ENCODE measurements around the gene FAM120A.
A peak's percentile ranks its signal among the peaks of the same experiment; 100 is the strongest.

FAM120A gene

DNA sequence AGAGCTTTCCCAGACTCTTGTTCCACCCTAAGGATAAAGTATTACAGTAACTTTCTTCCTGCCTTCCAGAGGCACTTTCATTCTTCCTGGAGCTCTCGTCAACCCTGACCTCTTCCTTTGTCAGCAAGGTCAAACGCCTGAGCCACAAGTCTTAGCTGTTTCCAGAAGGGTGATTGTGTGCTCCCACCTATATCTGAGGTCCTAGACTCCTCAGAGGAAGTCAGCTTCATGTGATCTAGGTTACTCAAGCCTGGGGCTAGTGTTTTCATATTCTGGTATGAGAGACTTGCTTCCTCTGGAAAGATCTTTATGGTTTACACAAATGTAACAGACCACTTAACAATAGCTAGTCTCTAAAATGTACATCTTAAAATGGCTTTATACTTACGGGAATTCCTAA lies 5.4 kb upstream of the FAM120A start:
- DNase-seq (ENCODE audit: low read depth) = no peak

DNA sequence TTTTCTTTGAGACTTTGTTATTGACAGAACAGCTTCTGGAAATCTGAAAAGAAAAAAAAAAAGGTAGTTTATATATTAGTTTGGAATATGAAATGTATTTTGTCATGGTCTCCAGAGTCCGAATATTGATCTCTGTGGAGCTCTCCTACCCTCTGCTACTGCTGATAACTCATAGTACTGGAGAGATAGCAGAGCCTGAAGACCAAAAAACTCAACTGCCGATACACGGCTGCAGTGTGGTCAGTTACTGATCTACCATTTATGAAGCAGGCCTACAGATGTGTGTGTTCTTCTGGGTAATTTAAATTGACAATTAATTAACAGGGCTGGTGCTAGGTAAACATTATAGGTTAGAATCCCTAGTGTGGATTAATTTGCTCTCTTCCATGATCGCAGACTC lies 3.8 kb upstream of the FAM120A start:
- DNase-seq (ENCODE audit: low read depth) = no peak

DNA sequence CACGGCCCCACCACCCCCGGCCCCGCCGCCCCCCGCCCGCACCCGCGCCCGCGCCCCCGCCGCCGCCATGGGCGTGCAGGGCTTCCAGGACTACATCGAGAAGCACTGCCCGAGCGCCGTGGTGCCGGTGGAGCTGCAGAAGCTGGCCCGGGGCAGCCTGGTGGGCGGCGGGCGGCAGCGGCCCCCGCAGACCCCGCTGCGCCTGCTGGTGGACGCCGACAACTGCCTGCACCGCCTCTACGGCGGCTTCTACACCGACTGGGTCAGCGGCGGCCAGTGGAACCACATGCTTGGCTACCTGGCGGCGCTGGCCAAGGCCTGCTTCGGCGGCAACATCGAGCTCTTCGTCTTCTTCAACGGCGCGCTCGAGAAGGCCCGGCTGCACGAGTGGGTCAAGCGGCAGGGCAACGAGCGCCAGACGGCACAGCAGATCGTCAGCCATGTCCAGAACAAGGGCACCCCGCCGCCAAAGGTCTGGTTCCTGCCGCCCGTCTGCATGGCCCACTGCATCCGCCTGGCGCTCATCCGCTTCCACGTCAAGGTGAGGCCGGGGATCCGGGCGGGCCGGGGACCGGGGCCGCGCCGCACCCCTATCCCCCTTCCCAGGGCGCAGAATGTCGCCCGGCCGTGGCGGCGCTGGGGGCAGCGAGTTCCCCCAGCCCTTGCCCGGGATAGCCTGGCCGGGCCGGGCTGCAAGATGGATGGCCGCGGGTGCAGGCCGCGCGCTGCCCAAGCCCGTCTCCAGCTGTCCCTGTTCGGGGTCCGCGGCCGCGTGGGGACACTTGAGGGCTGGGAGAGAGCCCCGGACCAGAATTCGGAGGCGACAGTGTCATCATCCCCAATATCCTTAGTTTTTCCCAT lies 594 bp downstream of the FAM120A start:
- DNase-seq (ENCODE audit: low read depth) = no peak

DNA sequence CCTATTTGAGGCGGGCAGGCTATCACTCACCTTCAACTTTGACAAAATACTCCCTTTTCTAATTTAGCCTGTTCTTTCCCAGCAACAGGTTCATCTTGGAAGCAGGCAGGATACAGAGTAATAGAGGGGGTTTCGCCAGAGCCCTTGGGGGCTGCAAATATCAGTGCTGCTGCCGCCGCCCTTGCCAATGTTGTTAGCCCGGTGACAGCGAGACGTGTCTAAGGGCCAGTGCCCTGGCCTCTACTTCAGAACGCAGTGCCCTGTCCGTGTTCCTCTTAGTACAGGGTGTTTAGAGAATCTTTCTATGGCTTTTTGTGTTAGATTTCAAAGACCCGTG lies 1.2 kb downstream of the FAM120A start:
- DNase-seq (ENCODE audit: low read depth) = no peak

DNA sequence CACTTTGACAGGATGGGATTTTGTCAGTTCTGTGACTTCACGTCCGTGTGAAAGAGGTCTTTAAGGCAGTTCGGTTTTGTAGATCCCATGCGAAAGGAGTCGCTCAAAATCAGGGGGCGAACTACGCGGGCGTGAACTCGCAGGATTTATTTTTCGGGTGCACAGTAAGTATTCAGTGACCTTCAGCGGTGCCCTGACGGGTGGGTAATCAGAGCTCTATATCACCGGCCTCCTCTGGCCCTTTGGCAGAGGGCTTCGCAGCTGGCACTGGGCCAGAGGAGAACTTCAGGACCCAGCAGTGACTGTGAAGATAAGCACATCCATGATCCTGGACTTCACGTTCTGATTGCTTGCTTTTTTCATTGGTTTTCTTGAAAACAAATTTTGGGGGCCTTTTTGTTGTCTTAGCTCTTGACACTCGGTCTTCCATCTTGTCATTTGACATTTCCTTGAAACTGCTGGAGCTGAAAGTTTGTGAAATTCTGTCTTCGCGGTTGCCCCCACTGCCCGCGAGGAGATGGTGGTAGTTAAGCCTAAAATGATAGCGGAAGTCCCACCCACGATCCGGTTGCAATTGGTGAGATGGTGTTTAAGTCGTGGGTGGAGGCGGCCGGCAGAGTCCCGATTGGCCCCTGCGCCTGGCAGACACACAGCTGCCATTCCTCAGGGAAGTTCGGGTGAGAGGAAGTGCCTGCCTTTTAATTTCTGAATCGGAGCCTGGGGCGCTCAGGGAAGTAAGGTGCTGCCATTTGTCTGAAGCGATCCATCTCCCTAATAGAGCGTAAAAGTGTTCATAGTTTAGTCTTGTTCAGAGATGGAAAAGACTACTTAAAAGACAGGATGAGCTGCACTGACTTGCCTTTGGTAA lies 1.8 kb downstream of the FAM120A start, which contains the start of gene FAM120AOS:
Gene FAM120AOS, minus strand, starts transcription at position 535 of the 868 bp plus-strand sequence. CDS start 872 bp downstream, outside the sequence.
- peak; percentile 81 for DNase-seq (ENCODE audit: low read depth)

DNA sequence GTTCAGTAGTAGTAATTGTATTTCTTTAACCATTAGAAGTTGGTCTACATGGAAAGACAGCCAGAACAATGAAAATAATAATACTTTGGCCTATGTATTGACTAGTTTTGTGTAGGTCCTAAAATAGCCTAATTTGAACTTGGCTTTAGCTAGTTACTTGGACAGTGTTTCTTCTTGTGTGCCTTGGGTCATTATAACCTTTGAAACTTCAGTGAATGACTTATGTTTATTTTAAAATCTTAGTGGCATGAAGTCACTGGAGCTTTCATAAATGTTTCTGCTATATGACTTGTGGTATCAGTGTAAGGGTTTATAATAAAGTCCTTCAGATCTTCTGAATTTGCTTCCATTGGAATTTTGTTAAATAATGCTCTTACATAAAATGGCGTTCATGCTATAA lies 4.5 kb downstream of the FAM120A start:
- DNase-seq (ENCODE audit: low read depth) = no peak

DNA sequence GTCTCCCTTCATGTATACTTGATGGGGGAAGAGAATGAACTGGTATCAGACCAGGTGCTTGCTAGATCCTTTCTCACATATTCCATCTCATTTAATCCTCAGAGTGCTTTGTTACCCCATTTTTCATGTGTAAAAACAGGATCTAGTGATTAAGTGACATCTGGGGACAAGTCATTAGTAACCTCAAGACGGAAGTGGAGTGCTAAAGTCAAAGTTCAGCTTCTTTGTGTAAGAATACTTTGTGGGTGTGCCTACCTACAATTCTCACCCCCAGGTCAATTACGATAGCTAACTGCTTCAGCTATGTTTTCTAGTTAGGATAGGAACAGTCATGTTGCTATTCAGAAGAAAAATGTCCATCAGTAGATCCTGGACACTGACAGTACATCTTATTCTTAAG lies 5.0 kb downstream of the FAM120A start:
- DNase-seq (ENCODE audit: low read depth) = no peak

DNA sequence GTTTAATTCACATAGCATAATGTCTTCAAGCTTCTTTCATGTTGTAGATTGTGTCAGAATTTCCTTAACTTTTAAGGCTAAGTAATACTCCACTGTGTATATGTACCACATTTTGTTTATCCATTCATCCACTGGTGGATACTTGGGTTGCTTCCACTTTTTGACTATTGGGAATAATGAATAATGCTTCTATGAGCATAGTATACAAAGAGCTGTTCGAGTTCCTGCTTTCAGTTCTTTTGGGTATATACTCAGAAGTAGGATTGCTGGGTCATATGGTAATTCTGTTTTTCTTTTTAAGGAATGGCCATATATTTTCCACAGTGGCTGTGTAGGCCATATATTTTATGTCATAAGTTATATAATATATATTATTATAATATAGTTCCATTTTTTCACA lies 5.5 kb downstream of the FAM120A start:
- no peak for DNase-seq (ENCODE audit: low read depth)

DNA sequence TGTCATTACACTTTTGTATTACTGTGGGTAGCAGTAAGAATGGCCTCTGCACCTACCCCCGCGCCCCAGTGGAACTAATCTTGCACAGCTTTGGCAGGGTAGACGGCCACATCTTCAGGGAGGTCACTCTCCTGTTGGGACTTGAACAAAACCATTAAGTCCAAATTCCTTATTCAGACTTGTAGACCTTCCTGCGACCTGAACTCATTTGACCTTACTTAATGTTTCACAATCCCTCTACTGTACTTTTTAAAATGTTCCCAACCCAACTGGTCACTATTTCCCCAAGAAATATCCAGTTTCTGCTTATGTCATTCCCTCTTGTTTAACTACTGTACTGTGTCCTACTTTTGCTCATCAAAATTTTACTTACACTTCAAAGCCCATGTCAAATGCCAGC lies 7.2 kb downstream of the FAM120A start:
- DNase-seq (ENCODE audit: low read depth) = no peak

DNA sequence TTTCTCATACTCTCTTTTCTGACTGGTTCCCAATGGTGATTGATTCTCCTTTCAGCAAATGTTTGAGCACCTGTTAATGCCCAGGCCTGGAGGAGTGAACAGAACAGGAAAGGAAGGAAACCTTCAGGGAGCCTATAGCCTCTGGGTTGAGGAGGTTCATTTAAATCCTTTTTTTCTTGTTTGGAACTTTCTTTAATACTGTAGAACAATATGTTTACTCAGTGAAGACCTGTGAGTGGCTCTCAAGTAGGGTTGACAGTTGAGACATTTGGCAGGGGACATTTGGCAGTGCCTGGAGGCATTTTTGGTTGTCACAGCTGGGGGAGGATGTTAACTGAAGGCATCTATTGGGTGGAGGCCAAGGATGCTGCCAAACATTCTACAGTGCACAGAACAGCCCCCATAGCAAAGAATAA lies 8.0 kb downstream of the FAM120A start:
- no peak for DNase-seq (ENCODE audit: low read depth)

DNA sequence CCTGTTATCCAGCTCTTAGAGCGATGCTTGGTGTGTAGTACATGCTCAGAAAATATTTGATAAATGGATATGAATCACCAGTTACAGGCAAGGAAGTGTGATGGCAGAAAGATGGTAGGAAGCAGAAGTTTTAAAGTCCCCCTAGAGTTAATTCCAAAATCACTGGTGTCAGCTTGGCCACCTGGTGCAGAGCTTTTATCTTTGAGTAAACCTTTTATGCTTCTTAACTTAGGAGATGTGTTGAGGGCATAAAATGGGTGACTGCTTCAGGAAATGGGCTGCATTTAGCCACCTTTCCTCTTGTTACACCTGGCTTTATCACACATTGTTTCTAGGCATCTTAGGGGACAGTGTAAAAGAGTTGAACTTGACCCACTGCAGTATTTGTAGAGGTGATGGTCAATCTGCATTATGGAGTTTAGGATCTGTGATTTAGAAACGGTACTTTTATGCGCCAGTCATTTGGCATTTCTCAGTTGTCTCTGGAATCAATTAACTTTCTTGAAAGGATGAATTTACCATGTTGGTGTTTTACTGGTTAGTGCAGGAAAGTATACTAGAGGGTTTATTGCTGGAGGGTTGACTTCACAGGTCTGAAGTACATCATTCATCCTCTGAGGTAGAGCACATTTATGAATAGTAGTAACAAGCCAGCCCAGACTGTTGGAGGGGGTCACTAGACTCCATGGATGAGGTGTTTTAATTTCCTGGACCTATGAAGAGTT lies 9.4 kb downstream of the FAM120A start:
- DNase-seq (ENCODE audit: low read depth) = no peak

DNA sequence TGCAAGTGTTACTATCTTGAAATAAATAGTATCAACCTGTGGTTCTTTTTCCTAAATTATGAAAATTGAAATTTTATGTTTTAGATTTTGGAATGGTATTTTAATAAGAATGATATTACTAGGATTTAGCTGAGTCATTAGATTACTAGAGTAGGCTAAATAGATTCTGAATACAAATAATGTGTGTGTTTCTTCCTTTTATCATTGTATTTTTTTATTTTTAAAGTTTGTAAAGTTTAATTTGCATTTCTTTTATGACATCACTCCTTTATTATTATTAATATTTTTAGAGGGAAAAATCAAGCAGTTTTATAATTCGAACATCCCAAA lies 9.9 kb downstream of the FAM120A start:
- DNase-seq (ENCODE audit: low read depth) = no peak

DNA sequence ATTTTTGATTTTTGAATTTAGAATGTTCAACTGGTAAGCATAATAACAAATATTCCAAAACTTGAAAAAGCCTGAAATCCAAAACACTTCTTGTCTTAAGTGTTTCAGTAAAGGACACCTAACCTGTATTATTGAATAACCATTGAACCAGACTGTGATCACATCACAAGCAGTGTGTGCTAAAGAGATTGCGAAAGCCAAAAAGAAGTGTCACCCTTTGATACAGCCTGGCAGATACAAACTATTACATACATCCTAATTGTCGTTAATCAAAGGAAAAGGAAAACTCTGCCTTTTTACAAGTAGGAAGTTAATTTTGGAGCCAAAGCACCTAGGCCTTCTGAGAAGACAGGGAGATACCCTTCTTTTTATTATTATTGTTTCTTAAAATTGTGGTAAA lies 10.3 kb downstream of the FAM120A start:
- no peak for DNase-seq (ENCODE audit: low read depth)

DNA sequence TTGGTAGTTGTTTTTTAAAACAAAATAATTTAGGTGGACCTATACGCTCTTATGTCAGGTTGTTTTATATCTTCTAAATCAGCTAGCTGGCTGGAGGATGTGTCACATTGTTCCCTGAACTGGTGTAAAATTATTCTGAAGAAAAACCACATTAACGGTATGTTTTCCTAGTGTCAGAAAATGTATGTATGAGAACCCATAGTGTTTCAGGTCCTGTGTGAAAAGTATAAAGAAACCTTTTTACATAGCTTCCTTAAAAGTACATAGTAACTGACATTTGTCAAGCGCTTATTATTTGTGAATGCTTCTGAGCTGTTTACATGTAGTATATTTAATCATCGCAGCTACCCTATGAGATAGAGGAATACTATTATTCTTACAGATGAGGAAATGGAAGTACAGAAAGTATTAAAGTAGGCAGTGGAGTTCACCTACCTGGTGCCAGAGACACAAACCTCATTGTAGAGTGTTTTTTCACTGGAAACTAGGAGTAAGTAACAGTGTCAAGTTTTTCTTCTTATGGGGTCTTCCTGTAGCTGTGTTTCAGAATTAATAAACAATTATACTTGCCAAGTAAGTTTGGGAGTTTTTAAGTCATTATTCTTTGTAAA lies 12.3 kb downstream of the FAM120A start:
- no peak for DNase-seq (ENCODE audit: low read depth)

DNA sequence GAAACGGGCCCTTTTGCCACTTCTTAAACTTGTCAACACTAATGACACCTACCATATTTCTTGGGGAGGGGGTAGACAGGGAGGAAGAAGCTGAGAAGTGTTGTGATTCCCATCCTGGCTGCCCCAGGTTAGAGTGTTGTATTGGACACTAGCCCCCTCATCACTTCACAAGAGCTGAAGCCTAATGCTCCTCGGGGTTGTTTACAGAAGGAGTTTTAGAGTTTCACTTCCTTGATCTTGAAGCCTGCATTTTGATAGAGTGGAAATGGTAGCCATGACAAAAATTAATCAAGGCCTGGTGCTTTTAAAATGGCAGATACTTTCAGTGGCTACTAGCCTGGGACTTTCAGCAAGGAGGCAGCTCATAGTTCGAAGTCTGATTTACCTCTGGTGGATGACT lies 12.9 kb downstream of the FAM120A start:
- no peak for DNase-seq (ENCODE audit: low read depth)

DNA sequence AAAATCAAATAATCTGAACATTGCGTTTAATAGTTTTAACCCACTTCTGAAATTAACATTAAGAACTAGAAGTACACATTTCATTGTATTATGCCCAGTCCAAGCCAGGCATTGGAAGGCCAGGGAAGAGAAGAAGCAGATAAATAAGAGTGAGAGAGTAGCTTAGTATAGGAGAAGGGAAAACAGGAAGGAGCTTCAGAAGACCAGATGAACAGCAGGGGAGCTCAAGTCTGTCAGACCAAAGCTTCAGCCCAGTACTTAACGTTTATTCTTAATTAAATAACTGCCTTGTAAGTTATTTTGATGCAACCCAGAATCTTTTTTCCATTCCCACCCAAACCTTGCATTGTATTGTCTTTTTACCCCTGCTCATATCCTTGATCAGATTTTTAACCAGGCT lies 13.4 kb downstream of the FAM120A start:
- DNase-seq (ENCODE audit: low read depth) = no peak

DNA sequence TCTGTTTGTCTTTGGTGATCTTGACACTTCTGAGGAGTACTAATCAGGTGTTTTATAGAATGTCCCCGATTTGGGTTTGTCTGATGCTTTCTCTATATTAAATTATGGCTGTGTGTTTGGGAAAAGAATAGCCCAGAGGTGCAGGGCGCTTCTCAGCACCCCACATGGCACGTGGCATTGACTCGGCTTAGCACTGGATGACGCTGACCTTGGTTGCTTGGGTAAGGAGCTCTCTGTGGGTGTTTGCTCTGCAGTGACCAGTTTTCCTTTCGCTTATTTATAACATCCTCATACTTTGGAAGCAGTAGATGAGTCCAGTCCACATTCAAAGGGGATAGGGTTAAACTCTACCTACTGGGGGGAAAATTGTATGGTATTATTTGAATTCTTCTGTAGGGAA lies 14.4 kb downstream of the FAM120A start:
- DNase-seq (ENCODE audit: low read depth) = no peak

DNA sequence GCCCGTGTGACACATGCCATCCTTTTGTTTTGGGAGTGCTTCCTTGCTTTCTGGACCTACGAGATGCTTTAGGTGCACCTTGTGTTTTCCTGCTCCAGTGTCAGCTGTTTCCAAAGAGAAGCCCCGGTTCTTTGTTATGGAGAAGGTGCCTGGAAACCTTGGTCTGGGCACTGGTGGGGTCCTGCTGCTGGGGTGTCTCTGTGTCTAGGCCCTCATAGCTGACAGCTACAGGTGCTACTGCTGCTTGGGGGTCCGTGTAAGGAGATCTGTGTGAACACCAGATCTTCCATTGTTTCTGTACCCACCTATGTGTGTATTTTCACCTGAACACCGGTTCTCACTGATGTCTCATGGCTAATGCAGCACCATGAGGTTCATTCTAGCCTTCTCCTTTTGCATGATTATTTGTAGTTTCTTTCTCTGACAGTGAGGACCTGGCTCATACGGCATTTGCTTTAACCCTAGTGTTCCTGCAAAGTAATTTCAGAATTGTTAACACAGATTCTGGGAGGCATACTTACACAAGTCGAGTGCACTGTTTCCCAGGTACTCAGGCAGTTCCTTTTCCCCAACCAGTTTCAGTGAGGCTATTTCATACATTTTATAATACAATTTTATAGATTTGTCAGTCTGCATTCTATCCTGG lies 15.1 kb downstream of the FAM120A start:
- no peak for DNase-seq (ENCODE audit: low read depth)

DNA sequence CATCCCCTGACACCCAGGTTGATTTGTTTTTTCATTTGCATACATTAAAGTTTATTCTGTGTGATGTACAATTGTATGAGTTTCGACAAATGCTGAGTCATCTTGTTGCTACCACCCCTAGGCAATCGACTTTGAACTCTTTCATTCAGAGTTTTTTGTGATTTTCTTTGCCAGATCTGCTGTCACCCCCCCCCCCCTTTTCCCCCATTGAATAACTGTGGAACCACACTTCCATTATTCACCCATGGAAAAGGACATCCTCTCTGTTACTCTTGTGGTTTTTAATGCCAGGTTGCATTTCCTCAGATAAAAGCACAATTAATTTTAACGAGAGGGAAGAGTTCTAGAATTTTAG lies 15.6 kb downstream of the FAM120A start:
- no peak for DNase-seq (ENCODE audit: low read depth)

DNA sequence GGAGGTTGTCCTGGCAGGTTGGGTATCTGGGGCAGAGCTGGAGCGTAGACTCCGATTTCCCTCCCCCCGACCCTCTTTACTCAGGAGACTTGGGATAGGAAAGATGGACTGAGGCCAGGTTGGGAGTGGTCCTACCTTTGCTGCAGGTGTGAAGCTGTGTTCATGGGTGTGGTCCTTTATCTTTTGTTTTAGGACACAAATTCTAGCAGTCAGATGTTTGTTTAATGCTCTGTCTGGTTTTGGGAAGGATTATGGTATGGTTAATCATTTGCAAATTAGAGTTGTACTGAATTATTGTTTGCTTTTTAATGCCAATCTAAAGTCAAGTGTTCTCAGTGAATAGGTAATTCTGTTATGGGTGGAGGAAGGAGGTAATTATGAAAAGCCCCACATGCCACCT lies 16.0 kb downstream of the FAM120A start:
- no peak for DNase-seq (ENCODE audit: low read depth)

DNA sequence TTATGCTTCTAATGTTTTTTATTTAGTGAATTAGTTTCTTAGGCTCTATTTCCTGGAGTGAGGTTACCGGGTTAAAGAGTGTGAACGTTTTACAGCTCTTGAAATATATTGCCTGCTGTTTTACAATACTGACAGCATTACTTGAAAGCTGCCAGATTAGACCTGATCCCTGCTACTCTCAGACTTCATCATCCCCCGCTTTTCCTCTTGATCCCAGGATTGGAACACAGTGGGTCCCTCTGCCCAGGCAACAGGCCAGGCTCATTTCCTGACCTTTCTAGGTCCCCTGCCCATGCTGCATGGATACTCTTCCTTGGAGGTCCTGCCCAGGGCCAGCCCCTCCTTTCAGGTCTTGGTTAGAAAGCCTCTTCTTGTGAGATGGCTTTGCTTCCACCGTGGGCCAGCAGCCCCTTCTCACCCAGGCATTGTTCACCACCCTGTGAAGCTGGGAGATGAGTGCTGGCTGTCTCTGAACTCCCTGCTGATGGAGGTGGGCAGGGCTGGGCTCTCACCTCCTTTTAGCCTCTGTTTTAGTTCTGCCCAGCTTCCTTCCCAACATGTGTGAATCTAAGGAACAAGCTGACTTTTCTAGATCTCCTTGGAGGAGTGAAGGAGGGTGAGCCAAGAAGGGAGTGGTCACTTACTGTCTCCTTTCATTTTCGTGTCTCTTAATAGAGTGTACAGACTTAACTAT lies 17.4 kb downstream of the FAM120A start:
- no peak for DNase-seq (ENCODE audit: low read depth)
